Measurements from ENCODE around the gene BACH2. TPM values are rescaled to one million over a fixed set of nuclear protein-coding genes. Genes with fewer than 3 reads are reported as not detected.
"Not testable (repeated sequence)": the region's sequence is repeated elsewhere in the genome, so short reads cannot be mapped to it uniquely, and the experiment has no call there.

The BACH2 gene
- total RNA-seq, 1 donor from 2014 or later: 7.8 TPM

DNA sequence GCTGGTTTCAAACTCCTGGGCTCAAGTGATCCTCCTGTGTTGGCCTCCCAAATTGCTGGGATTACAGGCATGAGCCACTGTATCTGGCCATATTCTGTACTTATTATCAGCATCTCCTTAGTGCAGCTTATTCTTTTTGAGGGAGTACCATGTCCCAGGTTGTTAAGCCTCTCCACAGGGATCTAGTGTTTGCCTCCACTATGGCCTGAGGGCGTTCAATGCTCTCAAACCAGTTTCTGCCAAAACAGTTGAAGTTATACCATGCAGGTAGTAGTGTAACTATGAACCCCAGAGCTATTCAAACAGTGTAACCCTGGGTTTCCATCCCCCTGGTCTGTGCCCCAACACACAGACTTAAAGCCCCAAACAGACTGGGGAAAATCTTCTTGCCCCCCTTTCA lies 81.7 kb downstream of the BACH2 start:
- TF ChIP-seq, protein P1, sequence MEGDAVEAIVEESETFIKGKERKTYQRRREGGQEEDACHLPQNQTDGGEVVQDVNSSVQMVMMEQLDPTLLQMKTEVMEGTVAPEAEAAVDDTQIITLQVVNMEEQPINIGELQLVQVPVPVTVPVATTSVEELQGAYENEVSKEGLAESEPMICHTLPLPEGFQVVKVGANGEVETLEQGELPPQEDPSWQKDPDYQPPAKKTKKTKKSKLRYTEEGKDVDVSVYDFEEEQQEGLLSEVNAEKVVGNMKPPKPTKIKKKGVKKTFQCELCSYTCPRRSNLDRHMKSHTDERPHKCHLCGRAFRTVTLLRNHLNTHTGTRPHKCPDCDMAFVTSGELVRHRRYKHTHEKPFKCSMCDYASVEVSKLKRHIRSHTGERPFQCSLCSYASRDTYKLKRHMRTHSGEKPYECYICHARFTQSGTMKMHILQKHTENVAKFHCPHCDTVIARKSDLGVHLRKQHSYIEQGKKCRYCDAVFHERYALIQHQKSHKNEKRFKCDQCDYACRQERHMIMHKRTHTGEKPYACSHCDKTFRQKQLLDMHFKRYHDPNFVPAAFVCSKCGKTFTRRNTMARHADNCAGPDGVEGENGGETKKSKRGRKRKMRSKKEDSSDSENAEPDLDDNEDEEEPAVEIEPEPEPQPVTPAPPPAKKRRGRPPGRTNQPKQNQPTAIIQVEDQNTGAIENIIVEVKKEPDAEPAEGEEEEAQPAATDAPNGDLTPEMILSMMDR (IDR thresholded peaks at IDR 0.05): no peak
- Mint-ChIP-seq H3K27ac (ENCODE audit: unreplicated experiment) (no peak overlapping the region), H3K27me3 (ENCODE audit: low read depth) (no peaks in the 10 kb centered on the region), H3K4me1 (ENCODE audit: low read depth) (peaks cover 17% of the 10 kb centered on the region), H3K9me3 (ENCODE audit: low read depth) (no peaks in the 10 kb centered on the region), H3K4me3 (ENCODE audit: unreplicated experiment) (no peak overlapping the region), H3K36me3 (ENCODE audit: low read depth) (no peaks in the 10 kb centered on the region)
- no peak for DNase-seq (ENCODE audit: low spot score)

DNA sequence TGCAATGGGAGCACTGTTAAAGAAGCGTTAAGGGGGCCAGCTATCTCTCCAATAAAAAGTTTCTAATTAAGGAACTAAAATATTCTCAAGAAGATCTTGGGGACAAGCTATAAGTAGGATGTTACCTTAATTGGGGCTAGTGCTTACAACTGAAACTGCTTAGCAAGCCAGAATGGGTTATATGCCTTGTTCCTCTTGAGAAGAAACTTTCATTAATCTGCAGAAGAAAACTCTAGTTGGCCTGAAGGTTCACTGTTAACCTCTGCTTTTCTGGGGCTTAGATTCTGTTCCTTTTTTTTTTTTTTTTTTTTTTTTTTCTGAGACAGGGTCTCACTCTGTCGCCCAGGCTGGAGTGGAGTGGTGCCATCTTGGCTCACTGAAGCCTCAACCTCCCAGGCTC lies 82.2 kb downstream of the BACH2 start:
- TF ChIP-seq, protein P1 (IDR thresholded peaks at IDR 0.05): no peak
- H3K4me3 Mint-ChIP-seq (ENCODE audit: unreplicated experiment): no peak overlapping the region
- no peaks in the 10 kb centered on the region for H3K9me3 Mint-ChIP-seq (ENCODE audit: low read depth)
- no peak for DNase-seq (ENCODE audit: low spot score)
- H3K27ac Mint-ChIP-seq (ENCODE audit: unreplicated experiment): no peak overlapping the region
- H3K4me1 Mint-ChIP-seq (ENCODE audit: low read depth): peaks cover 21% of the 10 kb centered on the region
- H3K27me3 Mint-ChIP-seq (ENCODE audit: low read depth): no peaks in the 10 kb centered on the region
- no peaks in the 10 kb centered on the region for H3K36me3 Mint-ChIP-seq (ENCODE audit: low read depth)

DNA sequence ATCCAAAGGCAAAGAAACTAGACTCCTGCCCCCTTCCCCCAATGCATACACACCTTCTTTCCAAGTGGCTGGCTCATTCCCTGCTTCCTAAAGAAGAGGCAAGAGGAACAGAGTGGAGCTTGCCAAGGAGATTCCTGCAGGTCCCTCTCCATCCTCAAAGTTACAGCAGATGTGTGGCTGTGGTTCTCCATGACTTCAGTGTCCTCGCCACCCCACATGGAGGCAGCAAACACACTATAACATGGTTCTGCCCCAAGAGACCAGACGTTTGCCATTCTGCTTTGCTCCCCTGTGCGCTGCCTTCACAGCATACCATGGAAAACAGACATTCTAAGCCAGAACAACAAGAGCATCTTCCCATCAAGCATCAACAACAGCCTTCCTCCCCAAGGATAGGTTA lies 84.4 kb downstream of the BACH2 start:
- Mint-ChIP-seq H3K27me3 (ENCODE audit: low read depth) (no peaks in the 10 kb centered on the region), H3K27ac (ENCODE audit: unreplicated experiment) (no peak overlapping the region), H3K36me3 (ENCODE audit: low read depth) (no peaks in the 10 kb centered on the region), H3K4me1 (ENCODE audit: low read depth) (peaks cover 22% of the 10 kb centered on the region), H3K9me3 (ENCODE audit: low read depth) (peaks cover 5% of the 10 kb centered on the region), H3K4me3 (ENCODE audit: unreplicated experiment) (no peak overlapping the region)
- DNase-seq (ENCODE audit: low spot score): no peak
- TF ChIP-seq, protein P1 (IDR thresholded peaks at IDR 0.05): no peak

DNA sequence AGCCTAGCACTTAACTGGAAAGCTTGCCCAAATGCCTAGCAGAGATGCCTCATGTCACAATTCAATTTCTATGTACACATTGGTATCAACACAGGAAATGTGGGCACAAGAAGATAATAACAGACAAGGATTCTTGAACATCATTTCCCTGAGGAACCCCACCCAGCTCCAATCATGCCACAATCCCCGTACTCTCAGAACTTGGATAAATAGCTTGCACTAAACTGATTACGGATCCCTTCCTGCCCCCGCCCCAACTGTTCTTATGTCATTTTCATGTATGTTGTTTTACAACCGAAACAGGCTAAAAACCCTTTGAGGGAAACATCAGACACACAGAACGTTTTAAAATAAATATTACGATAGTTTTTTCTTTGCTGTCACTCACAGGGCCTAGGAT lies 87.1 kb downstream of the BACH2 start:
- H3K36me3 Mint-ChIP-seq (ENCODE audit: low read depth): no peaks in the 10 kb centered on the region
- TF ChIP-seq, protein P1 (IDR thresholded peaks at IDR 0.05): no peak
- peaks cover 22% of the 10 kb centered on the region for H3K4me1 Mint-ChIP-seq (ENCODE audit: low read depth)
- H3K27ac Mint-ChIP-seq (ENCODE audit: unreplicated experiment): no peak overlapping the region
- DNase-seq (ENCODE audit: low spot score): no peak
- no peaks in the 10 kb centered on the region for H3K27me3 Mint-ChIP-seq (ENCODE audit: low read depth)
- H3K9me3 Mint-ChIP-seq (ENCODE audit: low read depth): peaks cover 5% of the 10 kb centered on the region
- H3K4me3 Mint-ChIP-seq (ENCODE audit: unreplicated experiment): no peak overlapping the region

DNA sequence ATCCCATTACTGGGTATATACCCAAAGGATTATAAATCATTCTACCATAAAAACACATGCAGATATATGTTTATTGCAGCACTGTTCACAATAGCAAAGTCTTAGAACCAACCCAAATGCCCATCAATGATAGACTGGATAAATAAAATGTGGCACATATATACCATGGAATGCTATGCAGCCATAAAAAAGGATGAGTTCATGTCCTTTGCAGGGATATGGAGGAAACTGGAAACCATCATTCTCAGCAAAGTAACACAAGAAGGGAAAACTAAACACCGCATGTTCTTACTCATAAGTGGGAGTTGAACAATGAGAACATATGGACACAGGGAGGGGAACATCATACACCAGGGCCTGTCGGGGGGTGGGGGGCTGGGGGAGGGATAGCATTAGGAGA lies 88.0 kb downstream of the BACH2 start:
- not testable (repeated sequence) for H3K27me3 Mint-ChIP-seq (ENCODE audit: low read depth); H3K36me3 Mint-ChIP-seq (ENCODE audit: low read depth); H3K9me3 Mint-ChIP-seq (ENCODE audit: low read depth); H3K27ac Mint-ChIP-seq (ENCODE audit: unreplicated experiment); H3K4me3 Mint-ChIP-seq (ENCODE audit: unreplicated experiment); DNase-seq (ENCODE audit: low spot score)
- peaks cover 21% of the 10 kb centered on the region for H3K4me1 Mint-ChIP-seq (ENCODE audit: low read depth)

DNA sequence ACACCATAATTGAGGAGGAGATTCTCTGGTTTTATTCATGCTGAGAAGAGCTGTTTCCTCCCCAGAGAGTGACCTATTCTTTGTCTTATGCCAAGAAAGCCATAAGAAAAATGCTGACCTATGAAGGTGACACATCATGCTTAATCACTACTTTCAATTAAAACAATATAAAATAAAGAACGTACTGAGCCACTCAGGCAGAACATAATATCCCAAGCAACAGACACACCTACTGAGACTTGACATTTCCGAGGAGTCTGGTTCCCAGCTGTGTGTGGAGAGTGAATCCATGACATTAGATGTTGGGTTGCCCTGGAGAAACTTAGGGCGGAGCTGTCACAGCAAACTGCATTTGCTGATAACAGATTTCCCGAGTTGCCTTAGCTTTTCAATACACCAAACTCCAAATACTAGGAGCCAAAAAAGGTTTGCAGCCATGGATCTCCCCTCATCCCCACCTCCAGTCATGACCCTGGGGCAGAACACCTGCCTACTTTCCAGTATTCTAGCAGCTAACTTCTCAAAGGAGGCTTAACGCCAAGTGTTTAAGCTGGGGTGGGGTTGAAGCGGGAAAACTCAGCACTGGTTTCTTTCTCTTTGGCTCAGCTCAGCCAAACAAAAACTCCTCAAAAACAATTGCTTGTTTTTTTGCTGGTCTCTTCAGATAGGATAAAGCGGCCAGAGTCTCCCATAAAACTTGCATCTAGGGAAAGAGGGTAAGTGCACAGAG lies 92.2 kb downstream of the BACH2 start:
- peaks cover 2% of the 10 kb centered on the region for H3K4me1 Mint-ChIP-seq (ENCODE audit: low read depth)
- H3K27me3 Mint-ChIP-seq (ENCODE audit: low read depth): no peaks in the 10 kb centered on the region
- no peak for DNase-seq (ENCODE audit: low spot score)
- no peak overlapping the region for H3K27ac Mint-ChIP-seq (ENCODE audit: unreplicated experiment)
- peaks cover 5% of the 10 kb centered on the region for H3K9me3 Mint-ChIP-seq (ENCODE audit: low read depth)
- TF ChIP-seq, protein P1 (IDR thresholded peaks at IDR 0.05): no peak
- no peak overlapping the region for H3K4me3 Mint-ChIP-seq (ENCODE audit: unreplicated experiment)
- H3K36me3 Mint-ChIP-seq (ENCODE audit: low read depth): no peaks in the 10 kb centered on the region

All from chondrocyte (in vitro differentiated cells).